ENCODE data around the gene MCF2L2.
"Not testable (repeated sequence)": the region's sequence is repeated elsewhere in the genome, so short reads cannot be mapped to it uniquely, and the experiment has no call there.

MCF2L2 gene

GRCh38 chr3:183396662-183397391 is 31.6 kb downstream of the MCF2L2 start:
- no peak for DNase-seq (ENCODE audit: low spot score)

- DNase-seq (ENCODE audit: low spot score), result no peak
These were observed 34.3 kb downstream of the MCF2L2 start for GRCh38 chr3:183394150-183394549.

DNA sequence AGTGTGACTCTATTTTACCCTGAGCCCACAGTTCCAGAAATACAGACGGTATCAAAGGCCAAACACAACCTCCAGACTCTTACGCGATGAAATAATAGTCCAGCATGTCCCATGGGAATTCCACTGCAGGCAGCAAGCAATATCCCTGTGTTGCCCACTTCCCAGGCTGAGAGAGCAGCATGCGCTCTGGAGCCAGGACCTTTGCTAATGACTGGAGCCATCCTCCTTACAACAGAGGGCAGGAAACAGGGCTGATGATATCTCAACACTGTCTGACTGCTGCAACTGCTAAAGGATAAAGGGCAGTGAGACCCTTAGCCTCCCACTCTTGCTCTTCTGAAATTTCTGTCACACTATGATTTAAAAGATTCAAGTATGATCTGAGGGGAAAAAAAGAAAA is 34.8 kb downstream of the MCF2L2 start:
- no peak for DNase-seq (ENCODE audit: low spot score)

GRCh38 chr3:183392186-183393034 is 36.0 kb downstream of the MCF2L2 start:
- peak; percentile 23 for DNase-seq (ENCODE audit: low spot score)

GRCh38 chr3:183391460-183391859 is 37.0 kb downstream of the MCF2L2 start:
- no peak for DNase-seq (ENCODE audit: low spot score)

DNA sequence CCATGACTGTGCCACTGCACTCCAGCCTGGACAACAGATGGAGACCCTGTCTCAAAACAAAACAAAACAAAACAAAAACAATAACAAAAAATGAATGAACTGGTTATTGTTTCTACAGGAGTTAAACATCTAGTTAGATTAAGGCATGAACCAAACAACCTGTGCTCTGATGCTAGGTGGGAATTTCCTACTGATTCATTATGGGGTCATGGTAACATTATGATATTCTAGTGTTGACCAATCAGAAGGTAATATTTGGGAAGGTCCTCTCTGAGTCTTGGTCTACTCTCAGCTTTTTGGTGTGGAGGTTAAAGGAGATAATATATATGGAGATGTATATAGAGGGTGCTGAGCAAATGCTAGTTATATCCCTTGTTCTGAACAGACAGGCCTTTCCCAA is 37.6 kb downstream of the MCF2L2 start:
- DNase-seq (ENCODE audit: low spot score), result no peak

DNA sequence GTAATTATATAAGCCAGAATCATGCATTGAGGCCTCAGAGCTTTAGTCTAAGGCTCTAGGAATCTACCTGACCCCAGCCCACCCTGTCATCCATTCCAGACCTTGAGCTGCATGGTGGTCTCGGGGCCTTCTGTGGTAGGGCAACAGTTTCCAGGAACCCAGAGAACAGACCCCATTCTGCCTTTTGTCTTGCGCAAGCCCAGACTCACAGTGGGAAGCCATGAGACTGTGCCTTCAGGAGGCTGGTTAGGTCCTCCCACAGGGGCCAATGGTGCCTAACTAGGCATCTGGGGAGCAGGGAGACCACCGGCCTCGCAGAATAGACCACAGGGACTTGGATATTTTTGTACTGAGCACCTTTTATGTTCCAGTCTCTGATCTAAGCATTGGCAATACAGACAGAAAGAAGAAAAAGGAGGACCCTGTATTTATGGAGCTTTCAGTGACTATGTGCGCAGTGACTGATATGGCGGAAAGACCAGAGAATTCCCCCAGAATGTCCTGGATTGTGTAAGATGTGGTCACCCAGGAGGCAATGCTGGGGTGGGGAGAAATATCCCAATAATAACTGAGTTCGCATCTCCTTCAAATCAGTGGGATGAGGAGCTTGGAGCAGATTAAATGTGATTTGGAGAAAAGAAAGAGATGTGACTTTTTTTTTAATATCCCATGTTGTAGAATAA is 40.1 kb downstream of the MCF2L2 start:
- no peak for DNase-seq (ENCODE audit: low spot score)

DNA sequence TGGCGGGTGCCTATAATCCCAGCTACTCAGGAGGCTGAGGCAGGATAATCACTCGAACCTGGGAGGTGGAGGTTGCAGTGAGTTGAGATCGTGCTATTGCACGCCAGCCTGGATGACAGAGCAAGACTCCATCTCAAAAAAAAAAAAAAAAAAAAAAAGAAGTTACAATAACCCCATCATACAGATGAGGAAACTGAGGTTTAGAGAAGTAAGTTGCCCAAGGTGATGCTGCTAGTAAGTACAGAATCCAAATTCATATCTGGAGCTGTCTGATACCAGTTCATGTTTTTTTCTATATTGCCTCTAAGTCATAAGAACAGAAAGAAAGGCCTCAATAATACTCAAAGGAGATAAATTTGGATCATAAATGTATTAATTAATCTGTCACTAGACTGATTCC is 40.6 kb downstream of the MCF2L2 start:
- no peak for DNase-seq (ENCODE audit: low spot score)

GRCh38 chr3:183386651-183387050 is 41.8 kb downstream of the MCF2L2 start:
- DNase-seq (ENCODE audit: low spot score), result no peak

DNA sequence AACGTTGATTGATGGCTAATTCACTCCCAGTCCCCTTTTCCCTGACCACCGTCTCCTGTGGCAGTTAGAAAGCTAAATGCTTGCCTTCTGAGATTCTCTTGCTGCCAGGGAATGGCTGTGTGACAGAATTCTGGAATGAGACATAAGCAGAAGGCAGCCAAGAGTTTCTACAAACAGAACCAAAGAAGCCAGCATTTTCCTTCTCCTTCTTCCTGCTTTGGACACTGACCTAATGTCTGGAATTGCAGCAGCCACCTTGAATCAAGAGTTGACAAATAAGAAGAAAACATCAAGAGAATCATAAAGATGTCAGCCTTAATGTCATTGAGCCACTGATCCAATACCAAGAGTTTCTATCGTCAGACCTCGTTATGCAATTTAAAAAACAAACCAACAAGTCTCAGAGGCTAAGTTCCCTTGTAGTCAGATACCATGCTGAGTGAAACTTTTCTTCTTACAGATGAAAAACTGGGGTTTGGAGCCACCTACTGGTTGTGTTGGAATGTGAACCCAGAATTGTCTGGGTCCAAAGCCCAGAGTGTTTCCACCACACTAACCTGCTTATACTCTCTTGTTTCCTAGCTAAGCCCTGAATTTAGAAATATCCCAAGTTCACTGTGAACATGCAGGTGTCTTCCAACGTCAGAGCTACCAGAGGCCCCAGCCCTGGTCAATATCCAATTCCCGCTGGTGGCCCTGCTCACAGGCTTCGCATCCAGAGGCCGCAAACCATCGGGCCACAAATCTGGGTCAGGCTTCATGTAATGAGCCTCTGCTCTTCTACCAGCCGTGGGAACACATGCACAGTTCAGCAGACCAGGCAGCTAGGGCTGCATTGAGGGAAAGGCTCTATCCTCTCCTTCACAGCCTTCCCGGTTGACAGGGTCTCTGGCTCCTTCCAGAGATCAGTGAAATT is 42.5 kb downstream of the MCF2L2 start:
- DNase-seq (ENCODE audit: low spot score), result peak; percentile 73

- peak; percentile 53 for DNase-seq (ENCODE audit: low spot score)
These were observed 46.7 kb downstream of the MCF2L2 start for GRCh38 chr3:183381673-183382072.

DNA sequence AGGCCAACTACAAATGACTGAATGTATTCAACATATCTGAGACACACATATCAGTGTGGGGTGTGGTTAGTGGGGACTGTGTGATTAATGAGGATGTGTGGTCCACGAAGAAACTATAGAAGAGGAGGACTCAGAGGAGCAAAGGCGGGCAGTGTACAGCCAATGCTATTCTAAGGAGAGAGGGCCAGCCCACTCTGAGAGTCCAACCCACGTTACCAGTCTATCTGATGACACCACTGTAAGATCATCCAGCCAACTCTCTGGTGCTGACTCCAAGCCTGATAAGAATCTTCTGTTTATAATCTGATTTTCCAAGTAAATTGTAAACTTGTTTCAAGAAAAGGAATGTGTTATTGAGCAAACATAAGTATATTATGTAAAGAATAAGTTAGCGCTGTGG is 47.2 kb downstream of the MCF2L2 start:
- DNase-seq (ENCODE audit: low spot score), result peak; percentile 50

DNA sequence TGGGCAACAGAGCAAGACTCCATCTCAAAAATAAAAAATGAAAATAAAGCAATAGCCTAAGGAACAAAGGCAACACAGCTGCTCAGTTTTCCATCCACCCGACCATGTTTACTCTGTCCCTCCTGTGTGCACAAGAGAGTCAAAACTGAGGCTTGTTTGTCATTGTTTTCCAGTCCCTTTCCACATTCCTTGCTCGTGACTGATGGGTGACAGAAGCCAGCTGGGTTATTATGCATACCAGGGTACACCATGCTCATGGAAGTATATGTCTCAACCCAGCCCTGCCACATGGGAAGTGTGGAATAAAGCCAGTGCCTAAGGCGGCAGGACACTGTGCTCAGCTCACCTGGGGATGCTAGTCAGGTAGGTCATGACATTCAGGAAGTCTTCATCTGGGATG is 49.5 kb downstream of the MCF2L2 start:
- no peak for DNase-seq (ENCODE audit: low spot score)

DNA sequence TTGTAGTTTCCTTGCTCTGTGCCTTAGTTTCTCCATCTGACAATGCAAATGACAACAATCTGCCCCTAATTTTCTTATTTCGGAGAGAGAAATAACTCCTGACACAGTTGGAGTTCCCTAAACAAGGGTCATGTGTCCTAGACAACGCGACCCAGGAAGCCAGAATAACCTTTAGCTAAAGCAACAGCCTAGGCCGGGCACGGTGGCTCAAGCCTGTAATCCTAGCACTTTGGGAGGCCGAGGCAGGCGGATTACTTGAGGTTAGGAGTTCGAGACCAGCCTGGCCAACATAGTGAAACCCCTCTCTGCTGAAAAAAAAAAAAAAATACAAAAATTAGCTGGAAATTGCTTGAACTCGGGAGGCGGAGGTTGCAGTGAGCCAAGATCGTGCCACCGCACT is 49.9 kb downstream of the MCF2L2 start:
- no peak for DNase-seq (ENCODE audit: low spot score)

GRCh38 chr3:183378008-183378407 is 50.4 kb downstream of the MCF2L2 start:
- no peak for DNase-seq (ENCODE audit: low spot score)

- no peak for DNase-seq (ENCODE audit: low spot score)
These were observed 51.0 kb downstream of the MCF2L2 start for GRCh38 chr3:183377307-183377959.

DNA sequence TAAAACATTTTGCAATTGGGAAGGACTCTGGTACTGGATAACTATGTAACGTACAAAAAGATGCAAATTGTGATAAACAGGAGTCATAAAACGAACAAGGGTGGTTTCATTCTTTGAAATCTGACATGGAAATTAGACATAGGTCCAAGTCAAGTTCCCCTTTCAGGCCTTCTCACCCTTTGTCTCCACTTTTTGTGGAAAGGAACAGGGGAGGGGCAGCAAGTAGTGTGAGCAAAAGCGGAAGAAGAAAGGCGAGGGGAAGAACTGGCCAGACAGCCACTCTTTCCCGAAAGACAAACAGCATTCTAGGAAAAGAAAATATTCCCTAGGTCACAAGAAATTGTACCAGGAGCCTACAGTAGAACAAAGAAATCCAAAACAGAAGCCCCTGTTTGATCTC is 52.6 kb downstream of the MCF2L2 start:
- DNase-seq (ENCODE audit: low spot score), result peak; percentile 80

GRCh38 chr3:183375337-183375736 is 53.1 kb downstream of the MCF2L2 start:
- no peak for DNase-seq (ENCODE audit: low spot score)

GRCh38 chr3:183372911-183373310 is 55.5 kb downstream of the MCF2L2 start:
- DNase-seq (ENCODE audit: low spot score), result no peak

- not testable (repeated sequence) for DNase-seq (ENCODE audit: low spot score)
These were observed 56.8 kb downstream of the MCF2L2 start for GRCh38 chr3:183371600-183371968.

GRCh38 chr3:183370391-183370790 is 58.0 kb downstream of the MCF2L2 start:
- DNase-seq (ENCODE audit: low spot score), result no peak

Measured in pons (tissue), 1 donor.